8988T (cell line): ENCODE results near the gene ZBTB34.

Source experiments
- DNase-seq: peaks from one replicate; pipeline ENCODE4 v3.0.0; 2011

The ZBTB34 gene

DNA sequence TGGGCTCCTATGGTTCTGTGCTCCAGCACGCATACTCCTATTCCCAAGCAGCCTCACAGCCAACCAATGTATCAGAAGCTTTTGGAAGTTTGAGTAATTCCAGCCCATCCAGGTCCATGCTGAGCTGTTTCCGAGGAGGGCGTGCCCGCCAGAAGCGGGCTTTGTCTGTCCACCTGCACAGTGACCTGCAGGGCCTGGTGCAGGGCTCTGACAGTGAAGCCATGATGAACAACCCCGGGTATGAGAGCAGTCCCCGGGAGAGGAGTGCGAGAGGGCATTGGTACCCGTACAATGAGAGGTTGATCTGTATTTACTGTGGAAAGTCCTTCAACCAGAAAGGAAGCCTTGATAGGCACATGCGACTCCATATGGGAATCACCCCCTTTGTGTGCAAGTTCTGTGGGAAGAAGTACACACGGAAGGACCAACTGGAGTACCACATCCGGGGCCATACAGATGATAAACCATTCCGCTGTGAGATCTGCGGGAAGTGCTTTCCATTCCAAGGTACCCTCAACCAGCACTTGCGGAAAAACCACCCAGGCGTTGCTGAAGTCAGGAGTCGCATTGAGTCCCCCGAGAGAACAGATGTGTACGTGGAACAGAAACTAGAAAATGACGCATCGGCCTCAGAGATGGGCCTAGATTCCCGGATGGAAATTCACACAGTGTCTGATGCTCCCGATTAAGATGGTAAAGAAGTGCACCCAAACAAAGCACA lies 19.9 kb downstream of the ZBTB34 start:
- DNase-seq = no peak

DNA sequence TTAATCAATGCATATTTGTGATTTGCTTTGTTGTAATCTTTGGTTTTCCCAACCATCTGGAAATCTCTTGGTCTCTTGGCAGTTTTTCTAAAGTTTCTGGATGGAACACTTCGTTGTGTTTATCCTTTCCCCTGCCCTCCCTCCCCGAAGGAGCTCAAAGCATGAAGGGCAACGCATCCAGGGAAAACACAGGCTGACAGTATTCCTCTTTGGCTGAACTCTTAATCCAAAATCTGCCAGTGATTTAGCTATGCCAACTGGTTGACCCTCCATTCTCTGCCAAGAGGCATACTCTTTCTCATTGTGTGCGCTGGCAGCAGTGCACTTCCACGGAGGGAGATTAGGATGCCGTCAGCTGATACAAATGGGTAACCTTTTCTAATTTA lies 20.5 kb downstream of the ZBTB34 start:
- DNase-seq = no peak

DNA sequence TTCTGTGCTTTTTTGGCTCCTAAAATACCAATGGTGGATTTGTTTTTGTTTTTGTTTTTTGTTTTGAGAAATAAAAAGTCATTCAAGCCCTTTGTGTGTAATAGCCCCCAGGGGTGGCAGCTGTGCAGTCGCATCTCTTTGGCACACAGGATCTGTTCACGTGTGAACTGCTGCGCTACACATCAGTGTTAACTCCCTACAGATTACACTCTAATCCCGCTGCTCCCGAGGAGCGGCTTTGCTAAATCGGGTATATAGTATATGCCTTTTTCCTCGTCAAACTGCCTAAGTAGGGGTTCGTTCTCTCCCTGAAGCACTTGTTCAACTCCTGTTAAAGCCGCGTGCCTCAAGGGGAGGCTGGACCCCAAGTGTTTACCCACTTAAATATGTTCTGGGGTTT lies 22.3 kb downstream of the ZBTB34 start:
- DNase-seq = no peak

DNA sequence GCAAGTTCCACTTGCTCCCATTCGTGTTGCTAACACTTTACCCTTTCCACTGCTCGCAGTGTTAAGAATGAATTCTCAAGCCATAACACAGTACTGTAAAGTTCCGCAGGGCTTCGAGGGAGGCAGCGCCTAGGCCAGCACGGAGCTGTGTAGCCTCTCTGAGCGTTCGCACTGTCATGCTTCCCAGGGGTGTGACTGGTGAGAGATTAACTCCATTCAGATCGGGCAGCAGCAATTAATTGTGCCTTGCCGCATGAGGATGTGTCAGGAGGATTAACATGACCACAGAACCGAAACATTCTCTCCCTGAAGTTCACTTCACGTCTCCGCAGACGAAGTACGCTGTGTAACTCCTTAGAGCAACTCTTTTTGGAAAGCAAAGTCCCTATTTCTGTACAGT lies 23.2 kb downstream of the ZBTB34 start:
- DNase-seq = no peak

DNA sequence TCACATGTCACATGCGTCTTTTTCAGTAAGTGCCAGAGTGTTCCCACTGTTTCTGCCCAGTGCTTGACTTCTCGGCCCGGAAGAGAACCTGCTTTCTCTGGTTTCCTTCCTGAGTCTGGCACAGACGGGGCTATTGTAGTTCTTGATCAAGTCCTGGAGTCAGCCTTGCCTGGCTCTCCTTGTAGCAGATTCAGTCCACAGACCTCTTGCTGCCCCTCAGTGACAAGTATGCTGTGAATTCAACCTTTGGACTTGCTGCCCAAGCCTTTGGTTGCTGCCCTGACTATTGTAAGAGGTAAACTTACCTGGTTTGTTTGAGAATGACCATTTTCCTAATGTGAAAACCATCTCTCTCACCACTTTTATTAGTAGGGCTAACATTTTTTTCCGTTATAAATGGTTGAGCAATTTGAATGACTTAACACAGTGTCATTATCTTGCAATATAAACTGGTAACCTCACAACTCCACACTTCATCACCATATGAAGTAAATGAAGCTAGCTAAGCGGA lies 24.7 kb downstream of the ZBTB34 start:
- DNase-seq = no peak

DNA sequence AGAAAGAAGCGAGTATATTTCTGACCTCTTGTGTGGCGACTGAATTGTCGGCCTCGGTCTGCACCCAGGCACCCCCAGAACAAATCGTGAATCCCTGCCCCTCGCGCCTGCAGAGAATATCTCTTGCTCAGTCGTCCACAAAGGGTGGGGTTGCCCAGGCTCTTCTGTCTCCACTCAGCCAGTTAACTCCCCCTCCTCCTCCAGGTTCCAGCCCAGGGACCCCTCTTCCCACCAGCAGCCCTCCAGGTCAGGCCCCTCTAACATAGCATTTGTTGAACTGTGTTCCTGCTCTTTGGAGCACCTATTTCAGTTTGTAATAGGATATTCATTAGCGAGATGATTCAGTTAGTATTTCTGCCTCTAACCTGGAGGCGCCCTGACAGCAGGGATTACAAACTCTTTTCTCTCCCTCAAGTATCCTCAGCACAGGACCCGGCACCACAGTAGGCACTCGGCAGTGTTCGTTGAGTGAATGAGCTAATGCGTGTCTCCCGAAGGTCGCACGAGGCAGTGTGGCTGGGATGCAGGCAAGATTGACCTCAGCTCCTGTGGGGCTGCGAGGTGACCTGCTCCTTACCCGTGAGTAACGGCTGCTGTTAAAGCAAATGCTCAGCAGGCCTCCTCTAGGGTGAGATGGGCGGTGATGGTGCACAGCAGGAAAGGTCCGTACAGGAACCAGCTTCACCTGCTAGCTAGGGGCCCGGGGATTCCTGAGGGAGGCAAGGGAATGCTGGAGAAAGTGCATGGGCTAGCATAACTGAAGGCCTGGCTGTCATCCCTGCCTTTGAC lies 25.8 kb downstream of the ZBTB34 start:
- no peak for DNase-seq

DNA sequence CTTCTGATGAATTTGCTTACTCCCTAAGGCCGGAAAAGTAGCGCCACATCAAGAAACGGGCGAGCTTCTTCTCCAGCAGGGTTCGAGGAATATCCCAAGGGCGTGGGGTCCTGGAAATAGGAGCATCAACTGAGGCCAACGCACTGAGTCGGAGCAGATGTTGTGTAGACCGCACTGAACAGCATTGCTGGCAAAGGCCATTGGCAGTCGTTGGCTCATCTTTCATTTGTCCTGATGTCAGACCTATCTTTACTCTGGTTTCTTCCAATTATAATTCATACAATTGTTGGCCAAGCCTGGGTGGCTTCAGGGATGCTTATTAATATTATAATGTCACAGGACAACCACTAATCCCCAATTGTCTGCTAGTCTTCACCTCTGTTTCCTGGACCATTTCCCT lies 26.5 kb downstream of the ZBTB34 start:
- no peak for DNase-seq

DNA sequence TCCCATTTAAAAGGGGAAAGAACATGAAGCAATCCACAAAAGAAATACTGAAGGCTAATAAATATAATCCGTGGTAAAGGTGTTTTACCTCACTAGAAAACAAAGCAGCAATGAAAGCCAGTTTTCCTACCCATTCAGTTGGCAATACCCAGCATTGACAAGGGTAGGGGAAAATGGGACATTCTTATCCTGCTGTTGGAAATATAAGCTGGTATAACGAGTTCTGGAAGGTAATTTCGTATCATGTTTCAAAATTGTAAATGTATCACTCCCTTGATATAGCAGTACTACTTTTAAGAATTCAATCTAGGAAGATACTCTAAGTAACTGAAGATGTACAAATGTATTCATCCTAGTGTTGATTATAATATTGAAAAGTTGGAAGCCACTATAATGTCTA lies 31.2 kb downstream of the ZBTB34 start:
- no peak for DNase-seq

DNA sequence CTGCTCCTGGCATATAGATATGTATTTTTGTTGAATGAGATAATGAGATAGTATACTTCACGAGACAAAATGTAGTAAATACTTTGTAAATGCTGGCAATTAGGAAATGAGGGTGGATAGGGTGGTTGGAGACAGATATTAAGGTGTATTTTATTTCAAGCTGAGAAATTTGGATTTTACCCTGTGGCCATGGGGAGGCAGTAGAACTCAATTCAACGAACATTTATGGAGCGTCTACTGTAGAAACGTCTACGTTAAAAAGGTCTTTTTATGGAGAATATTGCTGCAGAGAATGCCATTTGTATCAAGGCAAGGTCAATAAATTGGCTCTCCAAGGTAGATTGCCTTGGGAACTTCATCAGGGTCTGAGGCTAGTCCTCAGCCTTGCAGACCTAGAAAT lies 32.6 kb downstream of the ZBTB34 start:
- DNase-seq = no peak

DNA sequence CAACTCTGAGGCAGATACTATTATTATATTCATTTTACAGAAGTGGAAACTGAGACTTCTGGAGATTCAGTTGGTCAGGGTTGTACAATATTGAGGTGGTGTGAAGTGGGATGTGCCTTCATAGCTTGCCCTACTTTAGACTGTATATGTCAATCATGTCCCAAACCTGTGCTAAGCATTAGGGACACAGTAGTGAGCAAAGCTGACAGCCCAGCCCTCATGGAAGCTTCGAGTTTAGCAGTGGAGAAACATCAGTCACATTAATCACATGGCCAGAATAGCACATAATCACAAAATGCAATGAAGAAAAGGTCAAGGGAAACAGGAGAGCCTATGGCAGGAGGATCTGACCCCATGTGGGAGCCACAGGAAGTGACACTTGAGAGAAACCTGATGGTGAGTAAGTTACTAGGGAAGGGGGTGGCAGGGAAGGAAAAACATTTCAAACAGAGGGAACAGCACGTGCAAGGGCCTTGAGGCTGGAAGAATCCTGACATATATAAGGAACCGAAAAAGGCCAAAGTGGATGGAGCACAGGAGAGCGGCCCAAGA lies 33.7 kb downstream of the ZBTB34 start:
- no peak for DNase-seq

DNA sequence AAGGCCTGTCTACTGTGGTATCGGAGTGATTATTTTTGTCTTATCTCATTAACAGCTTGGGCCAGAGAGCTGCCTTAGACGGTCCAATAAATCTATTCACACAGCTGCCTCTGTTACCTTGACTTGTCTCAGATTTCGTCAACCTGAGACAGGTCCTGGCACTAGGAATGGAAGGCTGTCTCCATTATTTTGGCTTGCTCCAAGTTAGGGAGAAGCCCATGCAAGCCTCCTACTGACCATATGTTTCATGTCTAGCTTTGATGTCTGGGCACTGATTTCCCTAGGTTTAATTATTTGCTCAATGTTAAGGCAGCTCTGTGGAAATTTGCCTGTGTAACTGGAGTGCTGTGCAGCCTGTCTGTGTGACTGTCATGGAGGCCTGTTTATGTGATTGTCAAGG lies 41.8 kb downstream of the ZBTB34 start:
- no peak for DNase-seq

DNA sequence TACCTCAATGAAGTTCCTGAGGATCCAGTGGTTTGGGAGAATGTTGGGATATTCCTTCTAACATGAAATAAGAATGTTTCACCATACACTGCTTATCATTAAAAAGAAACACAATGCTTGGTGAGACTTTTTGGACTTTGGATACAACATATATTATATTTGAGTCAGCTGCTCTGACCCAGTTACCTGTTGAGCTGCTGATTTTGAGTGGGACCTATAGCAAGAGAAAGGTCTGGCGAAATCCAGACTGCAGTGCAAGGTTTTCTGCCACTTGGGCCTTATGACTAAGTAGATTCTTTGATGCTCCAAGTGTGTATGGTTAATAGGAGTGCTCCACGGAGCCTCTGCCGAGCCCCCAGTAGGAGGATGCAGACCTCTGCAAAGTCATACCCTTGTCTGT lies 44.1 kb downstream of the ZBTB34 start:
- no peak for DNase-seq

DNA sequence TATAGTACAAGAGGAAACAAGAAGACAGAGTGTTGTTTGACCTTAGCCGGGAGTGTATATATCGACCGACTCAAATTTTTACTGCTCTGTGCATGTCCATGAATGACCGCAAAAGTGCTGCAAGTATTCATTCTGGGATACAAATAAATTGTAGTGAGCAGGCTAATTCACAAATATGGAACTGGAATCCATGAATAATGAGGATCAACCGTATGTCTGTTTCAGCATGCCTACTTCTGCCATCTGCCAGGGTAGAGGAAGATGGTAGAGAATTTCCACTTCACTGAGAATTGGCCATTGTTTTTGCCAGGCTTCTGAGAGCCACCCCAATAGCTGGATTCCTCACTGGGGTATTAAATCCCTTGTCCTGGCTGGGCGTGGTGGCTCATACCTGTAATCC lies 45.7 kb downstream of the ZBTB34 start:
- no peak for DNase-seq

DNA sequence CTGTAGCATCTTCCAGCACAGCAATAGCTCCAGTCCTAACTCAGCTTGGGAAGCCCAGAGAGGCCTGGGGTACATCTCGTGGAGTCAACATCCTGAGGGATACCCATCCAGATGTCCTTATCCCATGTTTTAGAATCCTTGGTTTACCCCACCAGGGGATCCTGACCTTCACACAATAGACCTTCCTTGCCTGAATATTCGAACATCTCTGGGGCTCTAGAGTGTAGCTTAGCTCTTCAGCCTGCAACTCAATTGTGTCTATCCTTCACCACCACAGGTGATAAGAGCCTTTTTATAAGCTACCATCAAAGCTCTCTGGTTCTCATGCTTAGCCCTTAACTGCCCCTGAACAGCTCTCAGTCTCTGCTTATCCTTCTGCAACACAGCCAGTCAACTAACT lies 46.6 kb downstream of the ZBTB34 start:
- DNase-seq = no peak

DNA sequence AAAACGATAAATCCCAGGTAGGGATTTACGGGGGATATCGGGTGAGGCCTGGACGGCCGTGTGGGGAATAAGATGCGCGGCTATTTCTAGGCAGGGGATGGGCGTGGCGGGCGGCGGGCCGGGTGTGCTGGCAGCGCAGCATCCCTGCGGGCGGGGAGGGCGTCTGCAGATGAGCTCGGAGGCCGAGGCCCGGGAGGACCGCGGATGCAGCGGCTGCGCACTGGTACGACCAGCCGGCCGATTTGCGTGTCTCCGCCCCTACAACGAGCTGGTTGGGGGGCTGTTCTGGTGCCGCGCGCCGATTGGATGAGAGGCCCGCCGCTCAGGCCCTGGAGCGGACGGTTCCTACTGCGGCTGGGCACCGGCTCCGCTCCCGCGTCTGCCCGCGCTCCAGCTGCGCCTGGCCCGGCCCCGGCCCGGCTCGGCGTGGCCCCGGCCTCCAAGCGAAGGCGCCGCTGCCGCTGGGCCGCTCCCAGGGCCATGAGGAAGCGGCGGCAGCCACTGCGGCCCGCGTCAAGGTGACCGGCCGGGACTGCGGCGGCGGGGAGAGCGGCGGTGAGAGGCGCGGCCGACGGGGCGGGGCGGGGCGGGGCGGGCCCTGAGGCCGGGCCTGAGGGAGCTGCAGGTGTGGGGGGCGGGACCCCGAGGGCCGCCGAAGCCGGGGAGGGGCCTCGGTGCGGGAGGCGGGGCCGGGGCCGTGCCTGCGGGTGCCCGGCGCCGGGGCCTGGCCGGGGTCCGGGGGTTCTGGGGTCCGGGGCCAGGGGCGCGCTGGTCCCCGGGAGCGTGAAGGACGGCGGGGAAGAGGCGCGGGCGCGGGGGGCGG lies 54.2 kb downstream of the ZBTB34 start, which contains the start of gene RALGPS1:
Gene RALGPS1, plus strand, starts transcription at position 325 of the 823 bp plus-strand sequence. CDS start 47,508 bp downstream, outside the sequence.
- peak; percentile 96 for DNase-seq

DNA sequence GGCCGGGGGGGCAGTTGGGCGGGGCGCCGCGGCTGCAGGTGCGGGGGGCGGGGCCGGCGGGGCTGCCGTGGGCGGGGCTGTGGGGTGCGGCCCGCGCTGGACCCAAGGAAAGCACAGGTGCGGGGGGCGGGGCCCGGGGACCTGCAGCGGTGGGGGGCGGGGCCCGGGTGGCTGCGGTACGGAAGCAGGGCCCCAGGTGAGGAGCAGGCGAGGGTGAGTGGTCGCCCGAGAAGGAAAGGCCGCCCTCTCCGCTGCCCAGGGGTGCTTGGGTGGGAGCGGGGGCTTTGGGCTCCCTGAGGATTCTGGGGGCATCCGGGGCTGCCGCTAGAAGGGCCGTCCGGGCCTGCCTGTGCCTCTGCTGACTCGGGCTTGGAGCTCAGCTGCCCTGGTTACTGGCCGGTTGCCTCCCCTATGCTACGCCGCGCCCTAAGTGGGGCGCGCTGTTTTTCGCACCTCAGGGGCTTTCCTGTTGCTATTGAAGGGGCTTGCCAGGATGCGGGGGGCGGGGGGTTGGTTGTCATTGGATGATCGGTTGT lies 54.9 kb downstream of the ZBTB34 start:
- DNase-seq = no peak

DNA sequence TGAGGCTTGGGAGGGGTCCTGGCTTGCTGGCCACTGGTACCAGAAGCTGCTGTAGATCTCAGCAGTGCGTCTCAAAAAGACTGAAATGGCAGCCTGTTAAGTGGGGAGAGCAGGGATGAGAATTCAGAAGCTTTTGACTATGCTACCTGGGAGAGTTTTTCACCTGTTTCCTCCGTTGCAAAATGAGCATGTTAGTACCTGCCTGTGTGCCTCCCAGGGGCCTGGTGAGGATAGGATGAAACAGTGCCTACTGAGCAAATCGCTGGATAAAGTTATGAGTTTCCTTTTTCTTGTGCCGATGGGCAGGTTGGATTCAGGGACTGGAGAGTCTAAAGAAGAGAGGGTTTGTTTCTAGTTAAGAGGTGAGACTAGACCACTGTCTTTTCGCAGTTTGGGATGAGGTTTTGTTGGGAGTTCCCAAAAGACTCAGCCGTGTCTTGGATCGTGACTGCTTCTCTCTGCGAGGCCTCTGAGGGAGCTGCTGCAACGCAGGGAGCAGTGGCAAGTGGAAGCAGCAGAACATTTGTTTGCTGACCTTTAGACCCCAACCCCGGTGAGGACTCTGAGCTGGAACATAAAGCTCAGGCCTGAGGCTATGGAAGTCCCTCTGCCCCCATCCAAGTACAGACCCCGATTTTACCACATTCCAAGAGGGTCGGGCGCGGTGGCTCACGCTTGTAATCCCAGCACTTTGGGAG lies 55.6 kb downstream of the ZBTB34 start:
- no peak for DNase-seq

DNA sequence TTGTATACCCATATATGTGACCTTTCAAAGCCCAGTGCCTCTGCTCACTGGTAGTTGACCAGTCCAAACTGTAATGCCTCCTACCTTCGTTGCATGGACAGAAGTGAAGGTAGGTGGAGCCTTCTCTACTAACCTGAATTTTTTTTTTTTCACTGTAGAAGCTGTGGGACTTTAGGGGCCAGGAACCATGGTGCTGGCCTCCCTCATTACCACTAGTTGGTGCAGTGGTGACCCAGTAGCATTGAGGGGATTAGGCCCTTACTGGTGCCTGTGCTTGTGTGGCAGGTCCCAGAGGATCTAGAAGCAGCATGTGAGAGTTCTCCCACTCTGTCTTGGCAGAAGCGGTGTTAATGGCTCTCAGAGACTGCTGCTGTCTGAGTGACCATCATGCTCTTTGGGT lies 56.5 kb downstream of the ZBTB34 start:
- DNase-seq = peak; percentile 44

DNA sequence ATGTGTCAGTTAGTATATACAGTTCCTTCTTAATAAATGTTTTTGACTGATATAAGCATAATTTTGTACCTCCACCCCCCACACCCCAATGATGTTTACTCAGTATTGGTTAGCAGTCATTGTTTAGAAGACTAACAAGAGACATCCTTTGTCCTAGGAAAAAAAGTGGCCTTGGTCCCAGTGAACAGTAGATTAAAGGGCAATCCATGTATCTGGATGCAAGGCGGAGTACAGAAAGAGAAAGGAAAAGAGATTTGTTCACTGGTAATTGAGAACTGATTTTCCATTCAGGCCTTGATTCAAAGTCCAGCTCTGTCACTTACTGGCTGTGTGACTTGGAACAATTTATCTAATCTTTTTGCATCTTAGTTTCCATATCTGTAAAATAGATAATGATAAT lies 58.8 kb downstream of the ZBTB34 start:
- no peak for DNase-seq

DNA sequence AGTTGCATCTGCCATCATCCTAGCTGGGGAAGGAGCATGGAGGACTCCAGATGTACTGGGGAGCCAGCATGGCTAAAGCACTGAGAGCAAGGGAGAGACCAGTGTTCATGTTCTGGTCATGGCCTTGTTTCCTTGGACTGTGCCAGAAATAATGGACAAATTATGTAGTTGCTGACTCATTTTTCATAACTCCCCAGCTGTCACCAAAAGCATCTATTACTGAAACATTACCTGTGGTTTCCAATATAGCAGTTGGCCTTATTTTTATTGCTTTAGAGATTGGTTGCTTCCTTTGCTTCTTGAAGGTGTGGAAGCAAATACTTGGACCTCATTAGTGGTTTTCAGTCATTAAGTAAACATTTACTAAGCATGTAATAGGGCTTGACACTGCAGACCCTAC lies 65.4 kb downstream of the ZBTB34 start:
- no peak for DNase-seq

DNA sequence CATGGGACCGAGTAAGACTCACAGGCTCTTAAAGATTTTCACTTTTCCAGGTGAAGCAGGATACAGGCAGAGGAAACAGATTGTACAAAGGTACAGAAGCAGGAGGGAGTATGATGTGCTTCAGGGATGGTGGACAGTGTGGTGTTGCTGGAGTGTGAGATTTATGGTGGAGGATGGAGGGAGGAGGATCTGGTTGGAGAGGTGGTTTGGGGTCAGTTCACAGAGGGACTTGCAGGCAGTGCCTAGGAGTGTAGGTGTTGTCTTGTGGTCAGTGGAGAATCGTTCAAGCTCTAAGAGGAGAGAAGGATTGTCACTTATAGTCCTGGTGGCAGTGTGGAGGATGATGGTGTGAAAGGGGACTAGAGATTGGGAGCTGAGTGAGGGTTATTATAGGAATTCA lies 65.9 kb downstream of the ZBTB34 start:
- no peak for DNase-seq

DNA sequence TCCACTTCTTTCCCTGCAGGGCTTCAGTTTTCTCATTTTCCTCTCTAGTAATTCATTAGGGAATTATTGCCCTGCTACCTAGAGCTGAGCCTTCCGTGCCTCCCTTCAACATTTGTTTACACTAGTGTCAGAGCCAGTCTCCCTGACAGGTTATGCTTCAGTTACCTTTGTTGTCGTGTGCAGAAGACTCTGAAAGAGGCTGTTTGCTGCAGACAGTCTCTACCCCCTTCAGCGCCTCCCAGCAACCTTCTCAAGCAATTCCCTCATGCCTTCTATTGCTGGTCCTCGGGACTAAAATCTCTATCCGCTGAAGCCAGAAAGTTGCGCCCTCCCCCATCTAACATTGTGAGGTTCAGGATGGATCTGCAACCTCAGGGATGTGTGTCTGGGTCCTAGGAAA lies 67.0 kb downstream of the ZBTB34 start:
- no peak for DNase-seq
